Measurements from ENCODE around the gene SMIM13.

The SMIM13 gene

DNA sequence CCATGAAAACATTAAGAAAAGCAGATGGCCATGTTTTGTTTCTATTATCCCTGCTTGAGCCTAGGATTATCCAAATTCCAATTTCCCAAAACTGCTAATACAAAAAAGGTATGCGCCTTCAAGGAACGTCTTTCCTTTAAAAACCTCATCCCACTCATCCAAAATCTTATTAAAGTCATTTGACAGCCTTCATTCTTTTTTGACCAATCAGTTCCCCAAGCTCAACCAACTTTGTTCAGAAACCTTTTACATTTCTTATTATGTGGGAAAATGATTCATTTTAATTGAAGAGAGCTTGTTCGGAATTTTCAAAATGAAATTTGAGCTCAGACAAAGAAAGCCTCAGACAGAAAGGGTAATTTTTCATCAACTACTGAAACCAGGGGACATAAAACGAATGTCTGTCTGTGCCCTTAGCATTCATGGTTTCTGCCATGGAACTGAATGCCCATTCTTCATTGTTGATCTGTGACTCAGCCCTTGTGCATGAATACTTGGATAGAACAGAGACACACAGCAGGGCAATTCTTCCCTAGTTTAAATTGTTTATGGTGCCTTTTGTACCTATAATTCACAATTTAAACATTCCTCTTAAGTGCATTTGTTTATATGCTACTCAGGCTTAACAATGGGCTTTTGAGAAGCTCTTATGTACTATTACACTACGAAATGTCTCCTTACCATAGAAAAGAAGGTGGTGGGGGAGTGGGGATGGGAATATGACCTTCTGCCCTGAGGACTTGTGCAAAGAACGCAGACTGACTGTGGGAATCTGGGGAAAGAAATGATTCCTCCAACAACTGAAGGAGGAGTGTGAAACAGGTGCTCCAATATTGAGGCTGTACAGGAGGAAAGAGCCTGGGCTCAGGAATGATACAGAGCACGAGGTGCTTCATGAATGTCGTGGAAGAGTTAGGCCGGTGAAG is 67.7 kb downstream of the SMIM13 start:
- no peak for DNase-seq

DNA sequence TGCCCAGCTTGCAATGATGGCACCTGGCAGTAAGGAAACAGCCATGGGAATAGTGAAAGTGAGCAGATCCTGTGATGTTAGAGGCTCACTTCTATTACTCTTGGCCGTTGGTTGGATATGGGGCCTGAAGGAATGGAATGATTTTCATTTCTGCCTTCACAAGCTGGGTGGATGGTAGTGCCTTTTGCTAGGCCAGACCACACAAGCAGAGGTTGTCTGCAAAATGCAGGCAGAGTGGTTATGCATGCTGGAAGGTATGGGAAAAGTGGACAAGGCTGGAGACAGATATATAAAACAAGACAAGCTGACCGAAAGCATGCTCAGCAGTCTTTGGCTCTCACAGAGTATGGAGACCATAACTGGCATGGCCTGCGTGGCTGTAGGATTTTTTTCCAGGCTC is 68.6 kb downstream of the SMIM13 start:
- no peak for DNase-seq

GRCh38 chr6:11163932-11164331 is 70.3 kb downstream of the SMIM13 start:
- no peak for DNase-seq

DNA sequence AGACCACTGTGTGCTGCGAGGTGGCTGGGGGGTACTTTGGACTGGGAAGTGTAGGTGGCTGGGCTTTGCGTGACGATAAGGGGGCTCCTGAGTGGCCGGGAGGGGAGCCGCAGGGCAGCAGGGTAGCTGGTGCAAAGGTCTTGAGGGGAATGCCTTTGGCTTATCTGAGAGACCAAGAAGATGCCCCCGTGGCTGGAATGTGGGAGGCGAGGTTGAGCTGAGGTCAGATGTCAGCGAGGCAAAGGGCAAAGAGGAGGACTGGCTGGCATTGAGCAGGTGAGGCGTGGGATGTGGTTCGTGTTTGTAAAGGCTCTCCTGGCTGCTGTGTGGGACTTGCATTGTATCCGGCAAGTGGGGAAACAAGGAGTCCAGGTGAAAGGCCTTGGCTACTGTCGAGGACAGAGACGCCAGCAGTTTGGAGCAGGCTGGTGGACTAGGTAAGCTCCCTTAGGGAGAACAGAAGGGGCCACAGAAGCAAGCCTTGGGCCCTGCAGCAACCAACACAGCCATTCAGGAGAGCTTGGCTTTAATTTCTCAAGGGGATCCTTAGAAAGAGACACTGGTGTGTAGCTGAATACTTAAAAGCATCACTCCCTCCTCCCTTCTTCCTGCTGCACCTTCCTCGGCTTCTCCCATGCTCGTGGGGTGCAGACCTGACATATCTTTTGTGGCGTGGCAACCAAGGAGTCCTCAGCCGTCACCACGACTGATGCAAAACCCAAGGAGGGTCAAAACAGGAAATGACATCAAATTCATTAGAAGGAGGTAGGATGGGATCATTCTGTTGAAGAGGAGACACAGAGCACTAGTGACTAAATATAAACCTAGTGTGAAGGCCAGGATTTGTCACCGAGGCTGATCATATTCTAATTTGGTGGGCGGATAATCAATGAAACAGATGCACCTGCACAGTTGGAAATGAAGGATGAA is 71.3 kb downstream of the SMIM13 start:
- DNase-seq = no peak

DNA sequence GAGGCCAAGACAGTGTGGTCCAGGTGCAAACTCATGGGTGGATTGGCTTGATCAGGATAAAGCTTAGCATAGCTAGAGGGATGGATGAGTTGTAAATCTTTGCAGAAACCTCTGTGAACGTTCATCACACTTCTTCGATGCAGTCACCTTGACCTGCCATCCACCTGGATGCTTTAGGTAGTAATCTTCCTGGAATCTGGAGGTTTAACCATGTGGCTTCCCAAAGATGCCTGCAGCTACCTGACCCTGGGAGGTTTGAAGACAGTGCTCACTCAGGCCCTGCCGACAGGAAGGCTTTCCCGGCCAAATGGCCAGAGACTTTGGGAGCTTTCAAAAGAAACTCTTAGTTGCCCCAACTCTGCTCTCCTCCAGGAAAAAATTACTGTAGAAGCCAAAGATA is 73.3 kb downstream of the SMIM13 start:
- no peak for DNase-seq

DNA sequence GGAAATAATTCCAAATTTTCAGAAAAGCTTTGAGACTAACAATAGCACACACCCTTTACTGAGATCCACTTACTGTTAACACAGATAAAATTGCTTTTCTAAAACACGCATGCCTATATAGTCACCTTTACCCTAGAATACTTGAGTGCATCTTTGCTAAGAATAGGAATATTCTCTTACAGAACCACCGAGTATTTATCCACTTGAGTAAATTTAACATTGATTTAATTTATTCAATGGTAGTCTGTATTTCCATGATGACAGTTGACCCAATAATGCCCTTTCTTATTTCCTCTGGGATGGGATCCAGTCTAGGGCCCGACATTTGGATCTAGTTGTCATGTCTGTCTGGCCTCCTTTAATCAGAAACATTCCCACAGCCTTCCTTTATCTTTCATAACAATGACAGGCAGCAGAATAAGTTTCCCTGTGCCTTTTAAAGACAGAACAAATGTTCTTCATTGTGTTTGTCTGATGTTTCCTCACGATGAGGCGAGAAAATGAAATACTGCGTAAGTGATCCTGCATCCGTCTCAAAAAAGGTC is 74.5 kb downstream of the SMIM13 start:
- no peak for DNase-seq

- no peak for DNase-seq
These were observed 78.3 kb downstream of the SMIM13 start for GRCh38 chr6:11171952-11172351.

DNA sequence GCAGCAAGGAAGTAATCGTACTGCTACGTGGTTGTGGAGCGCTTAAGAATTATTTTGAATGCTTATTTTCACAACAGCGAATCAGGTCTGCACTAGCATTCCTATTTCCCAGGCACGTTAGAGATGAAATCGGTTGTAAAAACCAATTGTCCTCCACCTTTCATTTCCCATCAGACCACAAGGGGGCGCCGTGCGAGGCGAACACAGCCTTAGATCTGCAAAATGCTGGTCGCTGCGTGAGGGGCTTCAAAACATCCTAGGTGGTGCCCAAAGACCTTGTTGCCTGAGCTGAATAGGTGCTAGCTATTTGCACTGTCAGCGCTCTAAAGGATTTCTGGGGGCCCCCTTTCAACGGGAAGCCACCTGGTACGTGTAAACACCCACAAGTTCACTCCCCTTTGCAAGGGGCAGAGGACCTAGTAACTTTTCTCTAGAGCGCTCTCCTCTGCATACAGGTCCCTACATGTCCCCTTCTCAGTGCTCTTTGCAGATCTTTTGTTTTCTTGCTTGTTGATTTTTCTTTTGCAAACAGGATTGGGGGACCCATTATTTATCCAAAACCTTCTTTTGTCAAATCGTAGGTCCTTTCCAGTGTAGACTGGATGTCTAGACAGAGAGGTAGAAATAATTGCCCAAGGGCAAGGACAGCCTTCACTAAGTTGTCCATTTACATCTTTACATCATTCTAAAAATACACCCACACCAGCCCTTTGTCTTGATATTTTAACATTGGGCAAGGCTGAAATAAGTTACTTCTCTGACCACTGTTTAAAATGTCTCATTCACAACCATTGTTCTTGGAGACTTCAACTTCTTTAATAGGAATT is 79.1 kb downstream of the SMIM13 start:
- no peak for DNase-seq

GRCh38 chr6:11174242-11174611 is 80.6 kb downstream of the SMIM13 start:
- no peak for DNase-seq

DNA sequence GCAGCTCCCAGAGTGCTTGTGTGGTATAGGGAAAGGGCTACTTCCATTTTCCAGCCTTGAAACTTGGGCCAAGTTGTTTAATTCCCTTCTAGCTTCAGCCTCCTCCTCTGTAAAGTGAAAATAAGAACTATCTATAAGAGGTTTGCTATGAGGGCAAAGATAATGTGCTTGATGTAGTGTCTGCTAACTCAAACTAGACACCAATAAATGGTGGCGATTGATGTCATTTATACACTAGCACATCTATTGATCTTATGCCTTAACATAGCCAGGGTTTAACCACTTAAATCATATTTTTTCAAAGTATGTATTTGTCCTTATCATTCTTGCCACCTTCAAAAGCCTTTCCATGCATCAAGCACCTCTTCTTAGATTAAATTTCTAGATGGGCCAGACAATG is 83.6 kb downstream of the SMIM13 start:
- no peak for DNase-seq

DNA sequence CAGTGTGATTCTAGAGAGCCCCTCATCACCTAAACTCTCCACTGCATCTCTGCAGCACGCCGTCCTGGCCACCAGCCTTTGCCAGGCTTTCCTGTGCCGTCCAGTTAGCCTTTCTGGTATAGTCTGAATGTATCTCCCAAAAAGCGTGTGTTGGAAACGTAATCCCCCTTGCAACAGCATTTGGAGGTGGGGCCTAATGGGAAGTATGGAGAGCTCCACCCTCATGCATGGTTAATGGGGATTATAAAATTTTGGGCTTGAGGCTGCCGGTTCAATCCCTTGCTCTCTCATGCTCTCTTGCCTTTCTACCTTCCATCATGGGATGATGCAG is 85.4 kb downstream of the SMIM13 start:
- DNase-seq = no peak

DNA sequence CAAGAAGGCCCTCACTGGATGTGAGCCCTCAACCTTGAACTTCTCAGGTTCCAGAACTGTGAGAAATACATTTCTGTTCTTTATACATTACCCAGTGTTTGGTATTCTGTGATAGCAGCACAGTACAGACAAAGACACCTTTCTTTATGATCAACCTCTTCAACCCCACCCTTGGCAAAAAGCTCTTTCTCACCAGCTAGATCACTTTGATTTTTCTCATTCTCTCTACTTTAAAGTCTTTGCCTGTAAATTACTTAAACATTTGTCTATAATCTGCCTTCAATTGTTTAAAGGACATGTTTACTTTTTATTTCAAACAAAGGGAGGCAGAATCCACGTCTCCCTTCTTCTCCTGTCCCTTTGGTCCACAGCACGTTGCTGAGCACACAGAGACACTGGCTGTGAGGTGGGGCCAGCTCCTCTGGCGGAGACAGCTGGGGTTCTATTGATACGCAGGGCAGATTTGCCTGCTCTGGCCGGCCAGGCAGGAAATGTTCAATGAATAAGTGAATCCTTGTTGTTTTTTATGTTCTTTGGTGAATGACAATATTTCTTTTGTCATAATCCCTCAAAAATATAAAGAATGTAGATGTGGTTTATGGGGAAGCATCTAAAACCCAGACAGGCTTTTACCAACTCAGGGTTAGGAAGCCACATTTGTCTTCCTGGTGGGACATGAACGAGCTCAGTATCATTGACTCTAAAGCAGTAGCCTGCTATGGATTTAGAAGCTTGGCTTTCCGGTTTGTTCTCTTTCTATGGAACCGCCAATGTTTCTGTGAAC is 86.0 kb downstream of the SMIM13 start:
- no peak for DNase-seq

GRCh38 chr6:11181478-11182136 is 88.0 kb downstream of the SMIM13 start:
- no peak for DNase-seq

DNA sequence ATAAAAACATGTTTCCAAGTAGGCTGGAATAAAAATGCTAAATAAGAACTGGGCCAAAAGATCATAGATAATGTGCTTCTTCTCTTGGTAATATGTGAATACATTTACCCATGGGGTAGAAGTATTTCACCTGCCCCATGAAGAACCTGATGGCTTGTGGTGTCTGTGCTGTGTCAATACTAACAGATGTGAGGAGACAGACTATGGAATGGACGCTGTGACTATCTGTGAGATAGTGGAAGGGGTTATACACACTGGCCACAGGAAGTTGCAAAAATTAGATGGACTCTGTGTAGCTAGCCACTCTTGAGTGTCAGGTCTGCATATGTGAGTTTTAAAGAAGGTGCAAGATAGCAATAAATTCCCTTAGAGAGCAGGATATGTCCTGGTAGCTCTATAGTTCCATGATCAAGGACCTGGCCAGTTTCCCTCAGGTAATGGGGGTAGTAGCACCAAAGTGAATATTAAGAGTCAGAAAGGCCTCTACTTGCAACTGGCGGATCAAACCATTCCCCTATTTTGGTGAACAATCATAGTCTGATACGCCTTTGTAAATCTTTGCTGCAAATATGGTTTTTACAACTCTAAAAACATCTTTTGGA is 90.2 kb downstream of the SMIM13 start:
- DNase-seq = no peak

- no peak for DNase-seq
These were observed 91.7 kb downstream of the SMIM13 start for GRCh38 chr6:11185204-11185842.

GRCh38 chr6:11187301-11187700 is 93.7 kb downstream of the SMIM13 start:
- no peak for DNase-seq

Data from DMS 273 treated with DMSO at 0.1 percent for 48 hours (cell line).